Spleen (tissue), 7 donors: Measurements from ENCODE around the gene AKR1E2.

ENCODE experiments used
- CTCF ChIP-seq, 11 experiments: fragments of 200-600 bp in 7 of 11; fragments of 450-650 bp in 4 of 11; sonication (generic) in 4 of 11; IDR thresholded peaks in 8 of 11; conservative IDR thresholded peaks in 3 of 11; 1 replicate in 7 of 11; 2 replicates in 4 of 11; pipeline versions ENCODE4 v1.4.0 to v1.8.0; 2016 to 2021; ENCODE audit warnings: antibody characterized with exemption in 11 of 11, inconsistent platforms in 4 of 11, mild to moderate bottlenecking in 1 of 11
- POLR2A ChIP-seq, 3 donors: fragments of 450-650 bp; IDR thresholded peaks; one replicate each; pipeline ENCODE4 v1.5.1; 2017; ENCODE audit warnings: antibody characterized with exemption in 3 of 3, mild to moderate bottlenecking in 1 of 3
- donor health status: DM: no; HTN: no; CAD: no; lungs with moderate emphysema.
- donor health status: DM: no; HTN: no; CAD: no.
- donor health status: DM: no; HTN: no; CAD: no.

DNA sequence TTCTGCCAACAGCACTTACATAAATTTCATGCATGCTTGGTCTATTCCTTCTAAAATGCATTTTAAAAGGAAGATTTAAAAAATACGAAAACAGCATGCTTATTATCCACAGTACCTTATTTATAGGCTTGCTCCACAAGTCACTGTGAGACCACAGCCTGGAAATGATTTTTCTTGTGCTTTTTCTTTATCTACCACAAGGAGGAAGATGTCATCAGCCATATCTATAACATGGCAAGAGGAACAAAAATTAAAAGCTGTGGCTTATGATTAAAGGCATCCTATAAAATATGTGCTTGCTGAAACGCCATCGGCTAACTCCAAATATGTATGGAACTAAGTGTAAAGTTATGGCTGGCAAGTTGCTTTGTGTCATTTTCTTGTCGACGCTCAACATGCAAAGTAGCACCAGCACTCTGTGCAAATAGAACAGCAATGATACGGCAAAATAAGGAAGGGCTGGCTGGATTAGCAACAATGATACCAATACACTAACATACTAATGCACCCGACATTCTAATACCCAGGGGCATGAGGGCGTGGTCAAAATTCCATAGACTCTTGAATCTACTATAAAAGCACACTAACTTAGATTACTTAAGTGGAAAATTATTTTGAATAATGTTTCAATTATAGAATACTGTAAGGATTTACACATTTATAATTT is 41.2 kb upstream of the AKR1E2 start:
- TF ChIP-seq CTCF (IDR thresholded peaks at IDR 0.05 in 8 of 11, conservative IDR thresholded peaks at IDR 0.05 in 3 of 11): no peak
- no peak for TF ChIP-seq POLR2A (IDR thresholded peaks at IDR 0.05)
